GM18526 (cell line): ENCODE data around the gene THSD4.

Experiments used
- POLR2A ChIP-seq: IDR thresholded peaks from 3 replicates; pipeline ENCODE4 v1.6.1; 2011; ENCODE audit not compliant: insufficient read length; ENCODE audit errors: extremely low read depth

Gene THSD4

GRCh38 chr15:71374607-71375352 lies 259.5 kb downstream of the THSD4 start:
- no peak for TF ChIP-seq POLR2A

DNA sequence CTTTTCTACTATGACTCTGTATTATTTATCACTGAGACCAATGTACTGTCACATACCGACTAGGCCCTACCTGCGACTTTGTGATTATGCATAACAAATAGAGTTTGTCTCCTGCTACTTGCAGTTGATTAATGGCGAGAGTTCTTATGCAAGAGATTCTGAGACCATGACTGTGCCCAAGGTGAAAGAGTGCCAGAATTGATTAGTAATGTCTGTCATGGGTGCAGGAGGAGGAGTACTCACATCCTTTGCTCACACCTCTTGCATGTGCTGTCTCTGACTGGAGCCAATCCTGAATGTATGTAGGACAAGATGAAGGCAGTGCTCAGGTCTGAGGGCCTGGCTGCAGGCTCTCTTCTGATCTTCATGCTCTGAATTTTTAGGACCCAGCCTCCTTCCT lies 260.7 kb downstream of the THSD4 start:
- no peak for TF ChIP-seq POLR2A

DNA sequence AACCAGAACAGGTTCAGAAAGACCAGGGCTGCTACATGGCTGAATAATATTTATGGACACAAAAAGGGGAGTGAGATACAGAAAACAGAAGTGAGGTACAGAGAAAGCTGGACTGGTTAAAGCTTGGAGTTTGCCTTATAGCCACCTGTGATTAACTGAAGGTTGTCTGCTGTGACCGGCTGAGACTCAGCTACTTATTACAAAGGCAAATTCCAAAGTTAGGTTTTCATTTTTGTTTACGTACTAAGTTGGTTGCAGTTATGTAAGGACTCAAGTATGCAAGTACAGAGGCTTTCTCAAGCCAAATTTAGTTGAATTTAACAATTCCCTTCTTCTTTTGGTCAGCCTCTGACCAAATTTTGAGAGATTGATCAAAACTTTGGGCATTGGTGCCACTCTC lies 264.6 kb downstream of the THSD4 start:
- TF ChIP-seq POLR2A, result no peak

DNA sequence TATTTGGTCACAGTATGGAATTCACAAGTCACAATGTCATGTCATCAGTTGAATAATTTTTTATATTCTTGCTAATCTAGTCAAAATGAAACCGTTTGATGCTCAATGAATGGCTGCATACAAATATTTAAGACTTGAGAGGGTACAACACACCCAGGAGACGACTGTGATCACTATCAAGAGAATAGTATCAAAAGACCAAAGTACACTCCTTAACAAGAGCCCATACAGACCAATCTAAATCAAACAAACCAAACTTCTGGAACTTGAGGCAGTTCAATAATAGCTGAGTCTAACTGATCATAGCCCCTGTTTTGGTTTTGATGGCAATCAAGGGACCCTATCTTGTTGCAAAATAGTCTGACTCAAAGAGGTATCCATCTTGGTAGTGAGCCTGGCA lies 265.1 kb downstream of the THSD4 start:
- TF ChIP-seq POLR2A, result no peak

- no peak for TF ChIP-seq POLR2A
Observed at GRCh38 chr15:71384501-71384900, 269.2 kb downstream of the THSD4 start.

GRCh38 chr15:71385026-71385425 lies 269.8 kb downstream of the THSD4 start:
- TF ChIP-seq POLR2A, result no peak

- no peak for TF ChIP-seq POLR2A
Observed at GRCh38 chr15:71385457-71385856, 270.2 kb downstream of the THSD4 start.

DNA sequence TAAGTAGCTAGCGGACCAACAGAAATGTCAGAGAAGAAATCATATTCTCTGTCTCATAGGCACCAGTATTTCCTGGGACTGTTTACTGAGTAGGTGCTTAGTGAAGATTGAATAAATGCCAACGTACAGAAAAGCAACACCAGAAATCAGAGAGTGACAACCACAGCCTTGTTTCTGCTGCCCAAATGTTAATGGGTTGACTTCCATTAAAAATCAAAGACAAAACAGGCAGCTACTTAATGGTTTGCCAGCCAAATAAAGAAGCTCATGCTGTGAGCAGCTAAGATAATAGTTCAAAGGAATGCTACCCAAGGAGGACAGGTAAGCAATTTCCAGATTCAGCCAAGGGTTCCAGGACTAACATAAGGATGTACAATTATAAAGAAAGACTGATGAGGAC lies 270.7 kb downstream of the THSD4 start:
- no peak for TF ChIP-seq POLR2A

- no peak for TF ChIP-seq POLR2A
Observed at GRCh38 chr15:71386448-71387236, 271.4 kb downstream of the THSD4 start.

DNA sequence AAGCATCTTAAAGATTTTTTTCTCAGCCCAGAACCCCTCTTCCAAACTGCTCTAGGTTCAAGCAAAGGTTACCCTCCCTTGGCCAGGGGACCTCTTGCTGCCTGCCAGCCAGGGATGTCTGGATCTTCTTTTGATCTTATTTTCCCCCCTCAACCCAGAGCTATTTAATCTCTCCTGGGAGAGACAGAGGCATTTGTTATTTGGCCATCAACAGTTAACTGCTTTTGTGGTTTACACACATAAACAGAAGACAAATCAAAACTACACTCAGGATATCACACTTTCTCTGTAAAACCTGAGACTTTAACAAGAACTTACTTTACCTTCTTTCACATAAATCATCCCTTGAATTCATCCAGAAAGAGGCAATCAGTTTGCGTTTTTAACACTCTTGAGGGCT lies 272.5 kb downstream of the THSD4 start:
- no peak for TF ChIP-seq POLR2A

DNA sequence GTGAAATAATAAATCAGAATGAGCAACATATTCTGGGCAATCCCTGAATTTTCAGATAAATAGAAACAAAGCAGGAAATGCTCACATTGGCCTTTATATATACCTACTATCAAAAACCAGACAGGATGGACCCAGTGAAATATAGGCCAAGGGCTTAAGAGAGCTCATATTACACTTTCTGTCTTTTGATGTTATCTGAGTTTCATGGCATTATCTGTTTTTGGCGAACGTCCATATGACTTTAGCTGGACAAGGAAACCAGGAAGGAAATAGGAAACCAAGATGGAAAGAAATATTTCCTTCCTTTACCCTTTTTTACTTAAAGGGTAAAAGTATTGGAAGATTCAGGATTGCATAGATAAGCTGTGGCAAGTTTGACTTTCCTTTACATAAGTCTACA lies 274.8 kb downstream of the THSD4 start:
- no peak for TF ChIP-seq POLR2A

DNA sequence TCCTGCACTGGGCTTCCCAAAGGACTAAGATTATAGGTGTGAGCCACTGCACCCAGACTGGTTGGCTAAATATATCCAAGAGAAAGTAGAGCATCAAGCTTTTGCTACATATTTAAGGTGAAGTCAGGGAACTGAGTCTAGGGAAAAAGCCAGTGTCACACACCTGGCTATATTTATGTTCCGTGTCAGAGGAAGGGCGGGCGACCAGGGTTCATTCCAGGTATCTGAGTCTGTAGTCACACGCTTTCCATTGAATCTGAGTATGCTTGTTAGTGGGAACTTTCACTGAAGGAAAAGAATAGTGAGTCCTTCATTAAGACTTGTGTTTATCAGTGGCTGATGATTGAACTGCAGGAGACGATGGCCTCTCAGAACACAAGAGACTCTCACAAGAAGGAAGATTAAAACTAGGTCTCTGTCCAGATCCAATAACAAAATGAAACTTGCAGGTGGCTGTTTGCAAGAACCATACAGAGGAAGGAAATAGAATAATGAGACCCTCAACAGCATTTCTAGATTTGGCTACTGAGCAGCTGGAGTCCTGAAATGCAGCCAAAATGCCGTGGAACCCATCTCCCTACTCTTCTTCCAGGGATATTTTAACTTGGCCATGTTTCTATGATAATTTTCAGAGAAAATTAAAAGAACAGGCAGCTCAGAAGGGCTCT lies 276.3 kb downstream of the THSD4 start:
- TF ChIP-seq POLR2A, result no peak

- TF ChIP-seq POLR2A, result no peak
Observed at GRCh38 chr15:71392861-71393283, 277.6 kb downstream of the THSD4 start.

DNA sequence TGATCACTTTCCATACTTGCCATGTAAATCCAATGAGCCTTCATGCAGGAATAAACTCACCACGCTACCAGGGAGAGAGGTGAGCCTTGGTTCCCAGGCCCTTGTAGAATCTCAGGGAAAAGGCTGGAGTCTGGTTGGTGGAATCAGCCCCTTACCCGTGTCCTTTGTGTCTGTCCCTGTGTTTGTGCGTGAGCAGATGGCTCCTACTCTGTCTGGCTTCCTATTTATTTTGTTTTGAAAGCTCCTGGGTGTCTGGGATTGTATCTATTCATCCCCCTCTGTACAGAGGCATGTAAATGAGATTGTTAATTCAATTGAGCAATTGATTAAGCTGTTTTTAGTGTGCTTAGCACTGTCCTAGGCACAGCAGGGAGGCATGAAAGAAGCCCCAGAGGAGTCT lies 278.1 kb downstream of the THSD4 start:
- TF ChIP-seq POLR2A, result no peak

GRCh38 chr15:71396536-71397125 lies 281.4 kb downstream of the THSD4 start:
- TF ChIP-seq POLR2A, result no peak

GRCh38 chr15:71397377-71397776 lies 282.1 kb downstream of the THSD4 start:
- TF ChIP-seq POLR2A, result no peak

DNA sequence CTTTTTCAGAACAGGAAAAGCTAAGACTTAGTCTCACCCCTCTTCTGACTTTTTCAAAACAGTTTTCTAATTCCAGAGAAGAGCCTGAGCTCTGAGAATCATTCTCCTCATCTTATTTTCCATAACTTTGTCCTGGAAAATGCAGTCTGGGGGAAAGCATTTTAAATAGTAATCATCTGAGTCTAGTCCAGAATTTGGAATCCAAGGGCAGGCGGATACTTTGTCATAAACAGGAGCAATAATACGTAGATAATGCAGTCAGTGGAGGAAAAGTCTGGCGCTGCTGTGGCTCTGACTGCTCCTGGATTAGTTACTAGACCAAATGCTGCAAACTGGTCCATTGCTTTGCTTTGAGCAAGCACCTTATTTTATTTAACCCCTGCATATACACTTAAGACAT lies 285.0 kb downstream of the THSD4 start:
- no peak for TF ChIP-seq POLR2A
